ENCODE results near the gene SPARCL1. TPM values are rescaled to one million over a fixed set of nuclear protein-coding genes. Genes with fewer than 3 reads are reported as not detected.
A peak's percentile ranks its signal among the peaks of the same experiment; 100 is the strongest.

SPARCL1 gene
- total RNA-seq, 1 experiment from 2014 or later: not detected

- no peak for DNase-seq (ENCODE audit: low read depth)
Observed at GRCh38 chr4:87541521-87541920, 12.3 kb upstream of the SPARCL1 start.

- DNase-seq (ENCODE audit: low read depth): no peak
Observed at GRCh38 chr4:87540146-87541058, 11.2 kb upstream of the SPARCL1 start.

GRCh38 chr4:87532907-87533306 lies 3.7 kb upstream of the SPARCL1 start:
- no peak for DNase-seq (ENCODE audit: low read depth)

GRCh38 chr4:87532109-87532508 lies 2.9 kb upstream of the SPARCL1 start:
- no peak for DNase-seq (ENCODE audit: low read depth)

- no peak for DNase-seq (ENCODE audit: low read depth)
Observed at GRCh38 chr4:87531621-87532020, 2.4 kb upstream of the SPARCL1 start.

GRCh38 chr4:87530868-87531267 lies 1.7 kb upstream of the SPARCL1 start:
- peak; percentile 43 for DNase-seq (ENCODE audit: low read depth)

GRCh38 chr4:87530229-87530628 lies 1.1 kb upstream of the SPARCL1 start:
- no peak for DNase-seq (ENCODE audit: low read depth)

GRCh38 chr4:87527431-87528220 lies 1.6 kb downstream of the SPARCL1 start:
- no peak for DNase-seq (ENCODE audit: low read depth)

GRCh38 chr4:87525636-87526295 lies 3.4 kb downstream of the SPARCL1 start:
- DNase-seq (ENCODE audit: low read depth): no peak

- no peak for DNase-seq (ENCODE audit: low read depth)
Observed at GRCh38 chr4:87524456-87524855, 4.7 kb downstream of the SPARCL1 start.

GRCh38 chr4:87523307-87523706 lies 5.9 kb downstream of the SPARCL1 start:
- no peak for DNase-seq (ENCODE audit: low read depth)

GRCh38 chr4:87521757-87522374 lies 7.3 kb downstream of the SPARCL1 start:
- DNase-seq (ENCODE audit: low read depth): peak; percentile 64

GRCh38 chr4:87521319-87521718 lies 7.9 kb downstream of the SPARCL1 start:
- DNase-seq (ENCODE audit: low read depth): no peak

- DNase-seq (ENCODE audit: low read depth): no peak
Observed at GRCh38 chr4:87517621-87518020, 11.6 kb downstream of the SPARCL1 start.

- no peak for DNase-seq (ENCODE audit: low read depth)
Observed at GRCh38 chr4:87516683-87517082, 12.5 kb downstream of the SPARCL1 start.

- no peak for DNase-seq (ENCODE audit: low read depth)
Observed at GRCh38 chr4:87512400-87512799, 16.8 kb downstream of the SPARCL1 start.

- DNase-seq (ENCODE audit: low read depth): no peak
Observed at GRCh38 chr4:87511500-87511899, 17.7 kb downstream of the SPARCL1 start.

- no peak for DNase-seq (ENCODE audit: low read depth)
Observed at GRCh38 chr4:87510747-87511146, 18.4 kb downstream of the SPARCL1 start.

- DNase-seq (ENCODE audit: low read depth): peak; percentile 85
Observed at GRCh38 chr4:87506974-87507701, 22.0 kb downstream of the SPARCL1 start.

- DNase-seq (ENCODE audit: low read depth): peak; percentile 35
Observed at GRCh38 chr4:87505862-87506261, 23.3 kb downstream of the SPARCL1 start.
